HG03442 (cell line): ENCODE data around the gene FHAD1.

Source experiments
- ATAC-seq: cut with Tn5 transposase; IDR thresholded peaks from one replicate; pipeline ENCODE4 v1.9.1; 2021; ENCODE audit warnings: mild to moderate bottlenecking, moderate library complexity; ENCODE audit not compliant: unreplicated experiment

Gene FHAD1

GRCh38 chr1:15246960-15247614 lies at the start of gene FHAD1:
TSS of gene FHAD1 (plus strand) at chr1:15247223. CDS start at chr1:15251785, 4,562 bp downstream.
- ATAC-seq: no peak

GRCh38 chr1:15197591-15198447 lies 49.2 kb upstream of the FHAD1 start:
- ATAC-seq: no peak

GRCh38 chr1:15198684-15199083 lies 48.3 kb upstream of the FHAD1 start:
- ATAC-seq: no peak

- ATAC-seq: no peak
Observed at GRCh38 chr1:15201221-15201620, 45.8 kb upstream of the FHAD1 start.

- no peak for ATAC-seq
Observed at GRCh38 chr1:15201849-15202551, 45.0 kb upstream of the FHAD1 start.

GRCh38 chr1:15204931-15205330 lies 42.1 kb upstream of the FHAD1 start:
- no peak for ATAC-seq

GRCh38 chr1:15205586-15206346 lies 41.3 kb upstream of the FHAD1 start:
- no peak for ATAC-seq

GRCh38 chr1:15206418-15207030 lies 40.5 kb upstream of the FHAD1 start:
- ATAC-seq: no peak

GRCh38 chr1:15207031-15207828 lies 39.8 kb upstream of the FHAD1 start:
- ATAC-seq: no peak

GRCh38 chr1:15207829-15208429 lies 39.1 kb upstream of the FHAD1 start:
- ATAC-seq: no peak

GRCh38 chr1:15210651-15211375 lies 36.2 kb upstream of the FHAD1 start:
- ATAC-seq: no peak

- no peak for ATAC-seq
Observed at GRCh38 chr1:15211424-15211823, 35.6 kb upstream of the FHAD1 start.

- ATAC-seq: no peak
Observed at GRCh38 chr1:15212216-15212953, 34.6 kb upstream of the FHAD1 start.

GRCh38 chr1:15212954-15213291 lies 34.1 kb upstream of the FHAD1 start:
- no peak for ATAC-seq

GRCh38 chr1:15213341-15213821 lies 33.6 kb upstream of the FHAD1 start:
- ATAC-seq: no peak

- no peak for ATAC-seq
Observed at GRCh38 chr1:15214527-15214926, 32.5 kb upstream of the FHAD1 start.

GRCh38 chr1:15215116-15215515 lies 31.9 kb upstream of the FHAD1 start:
- ATAC-seq: no peak

- ATAC-seq: no peak
Observed at GRCh38 chr1:15217654-15218053, 29.4 kb upstream of the FHAD1 start.
